SIG-M5 treated with dmso at 0.1 percent for 504 hours (cell line): ENCODE data around the gene FKBP14.
"Not testable (repeated sequence)": the region's sequence is repeated elsewhere in the genome, so short reads cannot be mapped to it uniquely, and the experiment has no call there.

Experiments used
- DNase-seq: peaks from one replicate; lab custom pipeline; 2025; ENCODE audit not compliant: unreplicated experiment; lab: John Stamatoyannopoulos, UW

Gene FKBP14

DNA sequence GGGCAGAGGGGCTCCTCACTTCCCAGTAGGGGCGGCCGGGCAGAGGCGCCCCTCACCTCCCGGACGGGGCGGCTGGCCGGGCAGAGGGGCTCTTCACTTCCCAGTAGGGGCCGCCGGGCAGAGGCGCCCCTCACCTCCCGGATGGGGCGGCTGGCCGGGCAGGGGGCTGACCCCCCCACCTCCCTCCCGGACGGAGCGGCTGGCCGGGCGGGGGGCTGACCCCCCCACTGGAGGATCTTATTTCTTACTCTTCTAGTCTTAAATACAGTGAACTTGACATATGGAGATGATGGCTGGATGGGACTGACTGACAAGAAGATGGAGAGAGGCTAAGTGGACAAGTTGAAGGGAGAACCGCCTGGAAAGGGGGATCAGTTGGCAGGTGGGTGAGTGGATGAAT is 64.9 kb downstream of the FKBP14 start:
- DNase-seq: not testable (repeated sequence)
